Gastrocnemius medialis (tissue), 4 donors: Measurements from ENCODE around the gene AMACR. TPM values are rescaled to one million over a fixed set of nuclear protein-coding genes. Genes with fewer than 3 reads are reported as not detected.

Experiments used
- ATAC-seq, 2 donors: fragments of 150-250 bp; one replicate each; pipeline ENCODE4 v1.9.1; 2016
- DNase-seq, 2 donors: peaks; one replicate each; pipeline ENCODE4 v3.0.0-alpha.2; 2019
- H3K27ac ChIP-seq, 4 donors: fragments of 200-600 bp; sonication (generic); 1 replicate in 1 of 4; 2 replicates in 3 of 4; pipeline ENCODE4 v1.5.1; 2016 to 2018; ENCODE audit warnings: mild to moderate bottlenecking in 2 of 4, moderate library complexity in 1 of 4
- H3K27me3 ChIP-seq, 3 donors: fragments of 200-600 bp; sonication (generic) in 2 of 3; 1 replicate in 1 of 3; 2 replicates in 2 of 3; pipeline versions ENCODE4 v1.5.1 to v1.6.0; 2016 to 2019; ENCODE audit warnings: mild to moderate bottlenecking in 1 of 3, moderate library complexity in 1 of 3
- H3K36me3 ChIP-seq, 2 donors: fragments of 200-600 bp; sonication (generic) in 1 of 2; one replicate each; pipeline ENCODE4 v1.5.1; 2017 to 2018
- H3K4me1 ChIP-seq, 2 donors: fragments of 200-600 bp; sonication (generic) in 1 of 2; one replicate each; pipeline ENCODE4 v1.5.1; 2016 to 2017; ENCODE audit warnings: mild to moderate bottlenecking in 2 of 2
- H3K4me3 ChIP-seq, 4 donors: fragments of 200-600 bp; sonication (generic) in 3 of 4; 1 replicate in 1 of 4; 2 replicates in 3 of 4; pipeline ENCODE4 v1.5.1; 2016 to 2019; ENCODE audit warnings: mild to moderate bottlenecking in 2 of 4
- H3K9me3 ChIP-seq, 3 donors: fragments of 200-600 bp; sonication (generic) in 2 of 3; 1 replicate in 1 of 3; 2 replicates in 2 of 3; pipeline ENCODE4 v1.5.1; 2016 to 2019
- CTCF ChIP-seq, 5 experiments: fragments of 450-650 bp in 3 of 5; fragments of 200-600 bp in 2 of 5; sonication (generic) in 2 of 5; IDR thresholded peaks in 4 of 5; conservative IDR thresholded peaks in 1 of 5; 1 replicate in 4 of 5; 2 replicates in 1 of 5; pipeline ENCODE4 v1.5.1; 2016 to 2019; ENCODE audit warnings: antibody characterized with exemption in 5 of 5, mild to moderate bottlenecking in 3 of 5, moderate library complexity in 3 of 5
- POLR2A ChIP-seq, 2 donors: fragments of 450-650 bp; IDR thresholded peaks; one replicate each; pipeline ENCODE4 v1.6.1; 2017; ENCODE audit warnings: antibody characterized with exemption in 2 of 2, mild to moderate bottlenecking in 2 of 2, moderate library complexity in 2 of 2
- in situ Hi-C, 4 donors: fragments of 200-750 bp; cut with MboI; loops; one replicate each; pipeline versions ENCODE4 v1.15.0 to v1.8.0; 2017; ENCODE audit warnings: low sequenced_read_pairs in 4 of 4
- intact Hi-C: fragments of 100-400 bp; cut with DNase I; formaldehyde crosslinking; loops from one replicate; pipeline ENCODE4 v1.15.1; 2023; ENCODE audit warnings: low total_unique reads
- total RNA-seq, 4 donors: library from RNA; depleted of rRNA; stranded (reverse); fragments of >200 nt; gene quantifications; one replicate each; pipeline versions ENCODE4 v1.1.0 to v1.2.3, GENCODE V29; 2016

Gene AMACR
- total RNA-seq, 4 donors from 2014 or later, result 2.5 to 15.3 (median 3.1) TPM

GRCh38 chr5:34047774-34048572 is 40.1 kb upstream of the AMACR start:
- no peak for DNase-seq
- in situ Hi-C loops, result no loop called here

GRCh38 chr5:34047143-34047542 is 39.3 kb upstream of the AMACR start:
- Histone ChIP-seq H3K27ac (no peak overlapping the region), H3K4me1 (peaks cover 29 to 30% of the 10 kb centered on the region in 2 donors), H3K4me3 (no peak overlapping the region), H3K9me3 (no peaks in the 10 kb centered on the region), H3K36me3 (no peaks in the 10 kb centered on the region), H3K27me3 (no peaks in the 10 kb centered on the region)
- in situ Hi-C loops, result no loop called here
- DNase-seq (no peak), ATAC-seq (no peak)
- intact Hi-C loops, result no loop called here
- TF ChIP-seq POLR2A (IDR thresholded peaks at IDR 0.05), result no peak
- TF ChIP-seq CTCF (IDR thresholded peaks at IDR 0.05 in 4 of 5, conservative IDR thresholded peaks at IDR 0.05 in 1 of 5), result no peak

More at GRCh38 chr5:34047774-34048572, 40.1 kb upstream of the AMACR start:
- no peak for ATAC-seq
- no peak overlapping the region for H3K4me3 ChIP-seq
- no peaks in the 10 kb centered on the region for H3K36me3 ChIP-seq
- TF ChIP-seq CTCF (IDR thresholded peaks at IDR 0.05 in 4 of 5, conservative IDR thresholded peaks at IDR 0.05 in 1 of 5) (no peak), POLR2A (IDR thresholded peaks at IDR 0.05) (no peak)
- intact Hi-C loops, result no loop called here
- no peaks in the 10 kb centered on the region for H3K27me3 ChIP-seq
- no peaks in the 10 kb centered on the region for H3K9me3 ChIP-seq
- no peak overlapping the region for H3K27ac ChIP-seq
- peaks cover 21 to 28% of the 10 kb centered on the region in 2 donors for H3K4me1 ChIP-seq

- Histone ChIP-seq H3K27me3 (no peaks in the 10 kb centered on the region), H3K4me3 (no peak overlapping the region), H3K27ac (no peak overlapping the region), H3K36me3 (no peaks in the 10 kb centered on the region), H3K9me3 (no peaks in the 10 kb centered on the region), H3K4me1 (peaks cover 29 to 32% of the 10 kb centered on the region in 2 donors)
- ATAC-seq, result no peak
- in situ Hi-C loops, result no loop called here
- DNase-seq, result no peak
- TF ChIP-seq CTCF (IDR thresholded peaks at IDR 0.05 in 4 of 5, conservative IDR thresholded peaks at IDR 0.05 in 1 of 5) (no peak), POLR2A (IDR thresholded peaks at IDR 0.05) (no peak)
- intact Hi-C loops, result no loop called here
Observed at GRCh38 chr5:34045996-34046395, 38.1 kb upstream of the AMACR start.

GRCh38 chr5:34045023-34045422 is 37.2 kb upstream of the AMACR start:
- ATAC-seq (peak; percentile 59 to 73), DNase-seq (no peak)
- in situ Hi-C loops, result no loop called here
- Histone ChIP-seq H3K4me3 (no peak overlapping the region), H3K27ac (peak overlapping the region in 1 of 4 donors; percentile 19), H3K4me1 (peaks cover 29 to 32% of the 10 kb centered on the region in 2 donors), H3K9me3 (no peaks in the 10 kb centered on the region), H3K36me3 (no peaks in the 10 kb centered on the region), H3K27me3 (no peaks in the 10 kb centered on the region)
- no peak for TF ChIP-seq CTCF (IDR thresholded peaks at IDR 0.05 in 4 of 5, conservative IDR thresholded peaks at IDR 0.05 in 1 of 5)
- no peak for TF ChIP-seq POLR2A (IDR thresholded peaks at IDR 0.05)
- intact Hi-C loops, result no loop called here
